Measurements from ENCODE around the gene GLMN. TPM values are rescaled to one million over a fixed set of nuclear protein-coding genes. Genes with fewer than 3 reads are reported as not detected.

The GLMN gene
- total and polyA plus RNA-seq, 7 donors, result 2.8 to 17.6 (median 7.8) TPM

DNA sequence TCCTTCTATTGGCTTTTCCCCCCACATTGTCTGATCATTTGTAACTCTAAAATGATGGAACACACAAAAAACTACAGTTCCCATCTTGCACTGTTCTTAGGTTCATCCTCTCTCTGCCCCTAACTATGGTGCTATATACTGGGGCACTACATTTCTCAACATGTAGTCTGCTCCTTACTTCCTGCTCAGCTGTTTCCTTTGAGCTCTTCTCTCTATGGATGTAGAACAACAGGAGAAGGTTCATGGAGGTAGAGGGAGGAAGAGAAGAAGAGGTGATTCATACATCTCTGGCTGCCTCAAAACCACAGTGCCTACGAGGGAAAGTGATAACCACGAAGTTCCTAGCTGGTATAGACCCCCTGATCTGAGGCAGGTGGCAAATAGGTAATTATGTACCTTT is 88.1 kb downstream of the GLMN start:
- intact Hi-C loops (cut with DNase I), result no loop called here
- H3K27me3 ChIP-seq, result no peaks in the 10 kb centered on the region
- no peak overlapping the region for H3K27ac ChIP-seq
- no peaks in the 10 kb centered on the region for H3K36me3 ChIP-seq
- H3K4me1 ChIP-seq, result no peaks in the 10 kb centered on the region
- DNase-seq, result no peak
- 47 to 64% methylated on average over 2 of the region's 2 CpGs for WGBS, 2 donors
- peaks cover 0 to 8% (median 0%) of the 10 kb centered on the region in 4 donors for H3K9me3 ChIP-seq
- TF ChIP-seq, protein P1, sequence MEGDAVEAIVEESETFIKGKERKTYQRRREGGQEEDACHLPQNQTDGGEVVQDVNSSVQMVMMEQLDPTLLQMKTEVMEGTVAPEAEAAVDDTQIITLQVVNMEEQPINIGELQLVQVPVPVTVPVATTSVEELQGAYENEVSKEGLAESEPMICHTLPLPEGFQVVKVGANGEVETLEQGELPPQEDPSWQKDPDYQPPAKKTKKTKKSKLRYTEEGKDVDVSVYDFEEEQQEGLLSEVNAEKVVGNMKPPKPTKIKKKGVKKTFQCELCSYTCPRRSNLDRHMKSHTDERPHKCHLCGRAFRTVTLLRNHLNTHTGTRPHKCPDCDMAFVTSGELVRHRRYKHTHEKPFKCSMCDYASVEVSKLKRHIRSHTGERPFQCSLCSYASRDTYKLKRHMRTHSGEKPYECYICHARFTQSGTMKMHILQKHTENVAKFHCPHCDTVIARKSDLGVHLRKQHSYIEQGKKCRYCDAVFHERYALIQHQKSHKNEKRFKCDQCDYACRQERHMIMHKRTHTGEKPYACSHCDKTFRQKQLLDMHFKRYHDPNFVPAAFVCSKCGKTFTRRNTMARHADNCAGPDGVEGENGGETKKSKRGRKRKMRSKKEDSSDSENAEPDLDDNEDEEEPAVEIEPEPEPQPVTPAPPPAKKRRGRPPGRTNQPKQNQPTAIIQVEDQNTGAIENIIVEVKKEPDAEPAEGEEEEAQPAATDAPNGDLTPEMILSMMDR (IDR thresholded peaks at IDR 0.05), result no peak
- no peak for TF ChIP-seq POLR2AphosphoS5 (IDR thresholded peaks at IDR 0.05)
- no peak for TF ChIP-seq EP300 (IDR thresholded peaks at IDR 0.05)
- TF ChIP-seq POLR2A (IDR thresholded peaks at IDR 0.05), result no peak
- no peak overlapping the region for H3K4me3 ChIP-seq

DNA sequence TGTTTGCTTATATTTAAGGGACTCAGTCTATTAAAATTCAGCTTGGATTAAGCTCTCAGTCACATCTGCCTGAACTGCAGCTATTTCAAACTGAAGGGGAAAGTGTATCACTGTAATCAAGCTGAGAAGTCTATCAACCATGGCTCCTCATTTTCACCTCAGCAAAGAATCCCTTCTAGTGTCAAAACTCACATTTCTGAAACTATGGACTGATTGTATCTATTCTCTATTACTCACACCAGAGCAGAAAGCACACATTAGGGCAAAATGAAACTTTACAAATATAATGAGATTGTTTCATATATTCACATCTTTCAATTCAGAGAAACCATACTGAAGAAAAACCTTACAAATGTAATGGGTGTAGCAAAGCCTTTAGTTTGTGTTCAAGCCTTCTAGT is 95.7 kb downstream of the GLMN start:
- Histone ChIP-seq H3K9me3 (peaks cover 0 to 8% (median 0%) of the 10 kb centered on the region in 4 donors), H3K4me3 (no peak overlapping the region), H3K27me3 (no peaks in the 10 kb centered on the region), H3K4me1 (no peaks in the 10 kb centered on the region), H3K27ac (no peak overlapping the region), H3K36me3 (no peaks in the 10 kb centered on the region)
- TF ChIP-seq EP300 (IDR thresholded peaks at IDR 0.05), result no peak
- no peak for TF ChIP-seq POLR2AphosphoS5 (IDR thresholded peaks at IDR 0.05)
- TF ChIP-seq, protein P1 (IDR thresholded peaks at IDR 0.05), result no peak
- TF ChIP-seq POLR2A (IDR thresholded peaks at IDR 0.05), result no peak
- intact Hi-C loops (cut with DNase I), result no loop called here
- DNase-seq, result no peak

DNA sequence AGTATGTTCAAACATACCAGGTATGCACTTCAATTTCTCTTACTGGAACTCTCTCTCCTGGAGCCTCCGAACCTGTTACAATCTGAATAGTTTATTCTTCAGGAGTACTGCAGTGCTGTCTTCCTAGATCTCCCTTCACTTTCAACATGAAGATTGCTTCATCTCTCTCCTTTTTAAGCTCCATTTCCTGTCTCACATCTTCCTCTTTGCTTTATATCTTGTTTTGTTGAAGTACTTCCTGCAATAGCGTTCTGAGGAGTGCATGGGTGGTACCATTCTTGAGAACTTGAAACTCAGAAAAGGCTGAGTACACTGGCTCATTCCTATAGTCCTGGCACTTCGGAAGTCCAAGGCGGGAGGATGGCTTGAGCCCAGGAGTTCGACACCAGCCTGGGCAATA is 96.8 kb downstream of the GLMN start:
- H3K9me3 ChIP-seq, result peaks cover 0 to 8% (median 0%) of the 10 kb centered on the region in 4 donors
- H3K27me3 ChIP-seq, result no peaks in the 10 kb centered on the region
- H3K4me1 ChIP-seq, result no peaks in the 10 kb centered on the region
- DNase-seq, result no peak
- intact Hi-C loops (cut with DNase I), result no loop called here
- H3K27ac ChIP-seq, result no peak overlapping the region
- TF ChIP-seq POLR2A (IDR thresholded peaks at IDR 0.05) (no peak), POLR2AphosphoS5 (IDR thresholded peaks at IDR 0.05) (no peak), EP300 (IDR thresholded peaks at IDR 0.05) (no peak)
- TF ChIP-seq, protein P1 (IDR thresholded peaks at IDR 0.05), result no peak
- 74 to 77% methylated on average over 5 of the region's 5 CpGs for WGBS, 2 donors
- no peak overlapping the region for H3K4me3 ChIP-seq
- H3K36me3 ChIP-seq, result no peaks in the 10 kb centered on the region

Other genes with a start within 250 kb of the GLMN start
- gene SETSIP, start 223.6 kb downstream of the GLMN start, total RNA-seq, result not detected
- gene SETSIP, start 223.6 kb downstream of the GLMN start, polyA plus RNA-seq, result under 1 TPM in 1 of 3 donors, not detected in 2; 0.10 TPM
- gene BTBD8, start 218.6 kb downstream of the GLMN start, total RNA-seq, result 1 to 10 TPM; 4.9 to 8.3 (median 7.9) TPM
- 1 to 10 TPM in 2 of 3 donors, under 1 TPM in 1; 0.99 to 1.4 (median 1.2) TPM for gene BTBD8, start 218.6 kb downstream of the GLMN start, polyA plus RNA-seq
- not detected for gene C1orf146, start 81.1 kb downstream of the GLMN start, total RNA-seq
- gene C1orf146, start 81.1 kb downstream of the GLMN start, polyA plus RNA-seq, result not detected
- gene RPAP2, start 72 bp upstream of the GLMN start, total RNA-seq, result 10 to 100 TPM; 11.1 to 21.2 (median 15.3) TPM
- 1 to 10 TPM; 3.5 to 6.2 (median 5.4) TPM for gene RPAP2, start 72 bp upstream of the GLMN start, polyA plus RNA-seq
- under 1 TPM; 0.28 to 0.49 (median 0.38) TPM for gene GFI1, start 187.9 kb upstream of the GLMN start, total RNA-seq
- 1 to 10 TPM; 3.6 to 9.6 (median 5.5) TPM for gene GFI1, start 187.9 kb upstream of the GLMN start, polyA plus RNA-seq

All from sigmoid colon (tissue), 7 donors.